GM21576 (cell line): Measurements from ENCODE around the gene PPP6R2.

Experiments used
- ATAC-seq: cut with Tn5 transposase; IDR thresholded peaks from one replicate; pipeline ENCODE4 v1.9.1; 2021; ENCODE audit warnings: mild to moderate bottlenecking, moderate library complexity; ENCODE audit not compliant: unreplicated experiment

PPP6R2 gene

DNA sequence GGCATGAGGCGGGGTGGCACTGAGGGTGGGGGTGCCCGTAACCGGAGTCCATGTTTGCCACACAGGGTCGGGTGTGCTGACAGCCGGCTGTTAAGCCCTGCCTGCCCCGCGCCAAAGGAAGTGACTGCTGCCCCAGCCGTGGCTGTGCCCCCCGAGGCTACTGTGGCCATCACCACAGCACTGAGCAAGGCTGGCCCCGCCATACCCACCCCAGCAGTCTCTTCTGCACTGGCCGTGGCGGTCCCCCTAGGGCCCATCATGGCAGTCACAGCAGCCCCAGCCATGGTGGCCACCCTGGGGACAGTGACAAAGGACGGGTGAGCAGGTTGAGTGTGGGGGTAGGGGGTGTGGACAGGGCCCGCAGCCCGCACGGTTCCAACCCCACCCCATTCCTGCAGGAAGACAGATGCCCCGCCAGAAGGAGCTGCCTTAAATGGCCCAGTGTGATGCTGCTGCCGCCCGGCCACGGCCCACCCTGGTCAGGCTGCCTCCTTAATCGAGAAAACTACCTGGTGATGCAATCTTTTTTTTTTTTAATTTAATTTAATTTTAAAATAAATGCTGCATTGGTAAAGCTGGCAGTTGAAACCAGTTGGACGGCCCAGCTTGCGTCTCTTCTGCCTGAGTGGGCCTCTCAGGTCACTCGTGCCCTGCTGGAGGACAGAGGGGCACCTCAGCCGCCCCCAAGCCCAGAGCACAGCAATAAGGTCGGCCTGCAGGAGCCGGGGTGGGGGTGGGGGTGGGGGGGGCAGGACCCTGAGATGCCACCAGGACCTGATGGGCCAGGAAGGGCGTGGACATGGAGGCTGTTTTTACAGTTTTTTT, 100.9 kb downstream of the PPP6R2 start:
- ATAC-seq, result no peak

DNA sequence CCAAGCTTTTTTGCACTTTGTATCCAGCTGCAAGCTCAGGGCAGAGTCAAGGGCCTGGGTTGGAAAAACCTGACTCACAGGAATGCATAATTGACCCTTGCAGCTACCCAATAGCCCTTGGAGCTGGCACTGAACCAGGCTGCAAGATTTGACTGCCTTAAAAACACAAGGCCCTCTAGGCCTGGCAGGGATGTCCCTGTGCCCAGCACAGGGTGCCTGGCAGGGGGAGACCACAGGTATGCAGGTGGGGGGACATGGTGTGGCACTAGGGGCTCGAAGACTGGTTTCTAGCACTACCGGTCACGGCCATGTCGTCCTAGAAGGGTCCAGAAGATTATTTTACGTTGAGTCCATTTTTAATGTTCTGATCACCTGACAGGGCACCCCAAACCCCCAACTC, 101.5 kb downstream of the PPP6R2 start:
- ATAC-seq, result no peak

DNA sequence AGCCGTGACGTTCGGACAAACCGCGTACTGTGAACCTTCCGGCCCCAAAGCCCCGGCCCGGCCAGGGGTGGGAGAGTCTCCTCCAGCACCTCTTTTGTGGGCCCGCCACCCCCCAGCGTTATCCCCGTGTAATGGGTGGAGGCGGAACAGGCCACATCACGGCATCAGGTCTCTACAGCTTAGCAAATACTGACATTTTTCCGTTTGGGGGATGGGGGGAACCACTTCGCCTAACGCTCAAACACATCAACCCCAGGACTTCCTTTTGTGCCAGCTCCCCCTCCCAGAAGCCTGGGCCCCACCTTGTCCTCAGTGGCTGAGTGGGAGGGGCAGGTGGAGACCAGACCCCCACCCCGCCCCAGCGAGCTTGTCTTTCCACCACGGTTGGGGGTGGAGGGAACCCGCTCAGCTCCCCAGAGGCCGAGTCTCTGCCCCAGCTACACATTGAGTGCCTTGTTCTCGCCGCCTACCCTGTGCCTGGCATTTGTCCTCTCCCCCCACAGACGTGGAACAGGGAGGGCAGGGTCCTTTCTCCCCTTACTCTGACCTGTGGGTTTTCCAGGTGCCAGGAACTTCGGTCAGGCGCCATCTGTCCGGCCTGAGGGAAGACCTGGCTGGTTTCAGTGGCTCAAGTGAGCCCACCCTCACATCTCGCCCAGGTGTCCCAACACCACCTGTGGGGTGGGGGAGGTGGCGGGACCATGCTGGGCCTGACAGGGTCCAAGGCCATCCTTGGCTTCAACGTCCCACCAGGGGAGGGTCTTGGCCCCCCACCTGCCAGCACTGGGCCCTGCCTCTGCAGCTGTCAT, 102.1 kb downstream of the PPP6R2 start:
- no peak for ATAC-seq

DNA sequence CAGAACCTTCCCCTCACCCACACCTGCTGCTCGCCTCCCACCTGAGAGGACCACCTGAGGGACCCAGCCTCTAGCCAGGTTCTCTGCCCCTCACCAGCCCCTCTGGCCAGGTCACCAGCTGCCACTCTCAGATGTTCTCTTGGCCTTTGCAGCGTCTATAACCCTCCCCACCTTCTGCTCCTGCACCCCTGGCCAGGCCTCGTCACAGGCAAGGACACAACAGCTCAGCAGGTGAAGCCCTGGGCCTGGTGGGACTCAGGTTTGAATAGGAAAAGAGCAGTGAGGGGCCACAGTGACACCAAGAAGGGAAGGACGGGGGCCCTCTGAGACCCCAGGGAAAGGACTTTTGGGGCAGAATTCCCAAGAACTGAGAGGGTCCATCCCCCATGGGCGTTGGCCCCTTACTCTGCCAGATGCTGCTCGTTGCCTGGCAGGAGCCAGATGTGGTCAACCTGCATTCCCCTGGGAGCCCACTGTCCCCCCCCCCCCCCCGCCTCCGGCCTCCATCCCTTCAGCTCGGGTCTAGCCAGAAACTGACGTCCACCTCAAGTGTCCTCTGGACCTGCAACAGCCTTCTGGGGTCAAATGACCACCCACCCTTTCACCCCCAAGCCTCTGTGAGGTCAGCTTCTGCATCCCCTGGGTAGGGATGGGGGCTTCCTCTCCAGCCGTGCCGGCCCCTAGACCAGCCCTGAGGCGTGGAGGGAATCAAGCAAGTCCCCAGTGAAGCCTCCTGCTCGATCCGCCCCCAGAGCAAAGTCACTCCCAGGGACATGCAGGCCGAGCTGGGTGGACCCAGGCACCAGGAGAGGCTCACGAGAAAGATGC, 103.0 kb downstream of the PPP6R2 start:
- ATAC-seq, result no peak

DNA sequence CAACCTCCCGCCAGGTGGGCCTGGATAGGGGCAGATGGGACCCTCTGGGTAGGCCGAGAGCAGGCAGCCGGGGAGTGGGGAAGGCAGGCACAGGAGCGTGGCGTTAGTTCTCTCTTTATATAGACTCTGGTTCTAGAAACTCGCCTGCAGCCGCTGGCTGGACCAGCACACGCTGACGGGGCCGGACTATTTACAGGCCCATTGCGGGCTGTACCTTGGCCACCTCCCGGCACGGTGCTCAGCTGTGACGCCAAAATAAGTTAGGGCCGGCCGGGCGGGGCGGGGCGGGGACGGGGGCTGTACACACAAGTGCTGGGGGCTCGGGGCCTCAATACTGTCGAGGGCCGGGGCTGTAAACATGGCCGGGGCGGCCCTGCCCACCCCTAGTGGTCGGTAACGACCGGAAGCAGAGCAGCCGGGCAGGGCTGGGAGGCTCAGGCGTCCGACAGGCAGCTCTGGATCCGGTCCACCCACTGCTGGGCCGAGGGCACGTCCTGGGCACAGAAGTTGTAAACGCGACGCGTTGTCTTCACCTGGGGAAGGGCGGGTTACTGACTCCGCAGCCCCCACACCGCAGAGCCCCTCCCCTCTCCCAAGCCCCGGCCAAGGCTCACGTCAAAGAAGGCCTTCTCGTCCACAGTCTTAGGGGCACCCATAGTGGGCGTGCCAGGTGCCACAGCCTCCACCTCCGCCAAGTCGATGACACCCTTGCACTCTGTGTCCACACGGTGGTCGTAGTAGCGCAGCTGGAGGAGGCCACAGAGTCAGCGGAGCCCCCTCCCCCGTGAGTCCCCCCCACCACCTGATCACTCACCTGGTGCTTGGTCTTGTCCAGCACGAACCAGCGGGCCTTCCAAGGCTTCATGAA, 103.8 kb downstream of the PPP6R2 start:
- no peak for ATAC-seq

GRCh38 chr22:50447576-50448551, 104.7 kb downstream of the PPP6R2 start:
- ATAC-seq, result no peak

- ATAC-seq, result no peak
Measured at GRCh38 chr22:50452649-50453048, 109.5 kb downstream of the PPP6R2 start.

DNA sequence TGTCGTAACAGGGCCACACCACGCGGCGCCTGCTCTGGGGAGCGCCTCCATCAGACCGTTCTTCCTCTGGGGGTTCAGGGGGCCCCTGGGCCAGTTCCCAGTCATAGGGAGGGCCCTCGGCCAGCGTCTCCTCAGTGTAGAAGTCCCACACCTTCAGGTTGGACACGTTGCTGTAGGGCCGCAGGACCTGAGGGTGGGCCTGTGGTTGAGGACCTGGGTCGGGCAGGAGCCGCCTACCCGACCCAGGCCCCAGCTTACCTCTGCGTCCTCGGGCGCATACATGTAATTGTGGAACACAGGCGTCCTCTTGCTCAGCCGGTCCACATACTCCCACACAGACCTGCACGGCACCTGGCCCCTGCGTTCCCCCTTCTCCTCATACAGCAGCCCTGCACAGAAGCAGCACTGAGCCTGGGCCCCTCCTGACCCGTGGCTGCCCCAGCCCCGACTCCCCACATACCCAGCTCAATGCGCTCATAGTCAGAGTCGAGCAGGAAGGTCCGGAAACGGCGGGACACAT, 111.5 kb downstream of the PPP6R2 start:
- no peak for ATAC-seq

GRCh38 chr22:50455201-50455600, 112.1 kb downstream of the PPP6R2 start:
- no peak for ATAC-seq

GRCh38 chr22:50456026-50456425, 112.9 kb downstream of the PPP6R2 start:
- no peak for ATAC-seq

DNA sequence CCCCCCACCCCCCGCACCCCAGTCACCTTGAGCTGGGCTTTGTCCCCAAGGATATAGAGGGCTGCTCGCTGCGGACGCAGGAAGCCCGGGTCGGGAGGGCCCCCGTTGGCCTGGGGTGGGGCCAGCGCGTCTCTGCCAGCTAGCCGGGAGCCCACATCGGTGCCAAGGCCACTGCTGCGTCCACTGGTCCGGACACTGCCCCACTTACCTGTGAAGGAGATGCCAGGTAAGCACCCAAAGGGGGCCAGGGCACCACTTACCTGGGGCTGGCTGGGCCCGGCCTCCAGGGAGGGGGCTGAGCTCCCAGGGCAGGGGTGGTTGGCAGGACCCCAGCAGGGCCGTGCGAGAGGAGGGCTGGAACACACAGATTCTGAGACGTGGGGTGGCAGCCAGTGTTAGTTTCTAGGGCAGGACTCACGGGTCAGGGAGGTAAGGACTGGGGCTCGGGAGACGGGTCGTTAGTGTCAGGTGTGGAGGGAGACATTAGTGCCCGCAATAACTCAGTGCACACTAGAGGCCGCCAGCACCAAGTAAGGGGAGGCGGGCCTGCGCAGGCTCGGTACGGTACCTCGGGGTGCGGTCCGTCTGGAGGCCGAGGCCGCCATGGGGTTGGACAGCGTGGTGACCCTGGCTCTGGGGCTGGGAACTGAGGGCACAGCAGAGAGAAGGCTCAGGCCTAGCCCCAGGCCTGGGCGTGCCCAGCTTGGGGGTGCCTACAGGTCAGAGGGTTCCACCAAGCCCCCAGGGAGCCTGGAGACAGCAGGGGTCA, 113.5 kb downstream of the PPP6R2 start:
- no peak for ATAC-seq

GRCh38 chr22:50459016-50459415, 115.9 kb downstream of the PPP6R2 start:
- no peak for ATAC-seq

DNA sequence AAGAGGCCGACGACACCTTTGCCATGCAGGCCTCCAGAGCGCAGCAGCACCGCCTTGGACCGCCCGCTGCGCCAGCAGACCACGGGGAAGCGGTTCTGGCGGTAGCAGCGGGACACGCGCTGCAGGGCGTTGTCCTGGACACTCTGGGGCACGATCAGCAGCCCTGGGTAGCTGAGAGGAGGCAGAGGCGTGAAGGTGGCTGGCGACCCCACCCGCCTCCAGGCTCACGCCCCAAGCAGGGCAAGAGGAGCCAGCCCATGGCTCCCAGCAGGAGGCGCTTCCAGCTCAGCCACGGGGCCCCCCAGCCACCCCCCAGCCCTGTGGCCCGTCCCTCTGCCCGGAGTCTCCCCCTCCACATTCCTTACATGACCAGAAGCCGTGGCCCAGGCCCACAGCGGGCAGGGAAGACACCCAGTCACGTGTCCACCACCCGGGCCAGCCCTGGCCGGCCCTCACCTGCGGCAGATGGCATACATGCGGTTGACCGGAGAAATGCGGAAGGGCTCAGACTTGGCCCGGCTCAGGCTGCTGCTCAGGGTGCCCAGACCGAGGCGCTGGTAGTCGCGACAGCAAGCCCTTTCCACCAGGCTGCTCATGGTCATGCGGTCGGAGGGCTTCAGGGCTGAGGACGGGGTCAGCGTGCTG, 116.5 kb downstream of the PPP6R2 start:
- no peak for ATAC-seq

DNA sequence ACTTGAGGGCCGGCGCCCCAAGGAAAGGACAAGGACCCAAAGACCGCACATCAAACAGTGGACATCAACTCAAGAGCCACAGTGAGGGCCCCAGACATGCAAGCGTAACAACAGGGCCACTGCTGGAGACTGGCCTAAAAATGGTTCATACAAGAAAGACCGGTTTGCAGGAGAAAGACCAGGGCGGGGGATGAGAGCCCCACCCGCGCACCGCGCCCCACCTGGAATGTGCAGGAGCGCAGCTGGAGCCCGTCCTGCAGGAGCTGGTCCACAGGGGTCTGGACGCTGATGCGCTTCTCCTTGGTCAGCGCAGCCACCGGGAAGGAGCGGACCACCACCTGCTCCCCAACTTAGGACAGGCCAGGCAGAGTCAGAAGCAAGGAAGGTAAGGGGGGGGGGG, 117.8 kb downstream of the PPP6R2 start:
- ATAC-seq, result no peak

GRCh38 chr22:50461536-50461935, 118.4 kb downstream of the PPP6R2 start:
- ATAC-seq, result no peak

GRCh38 chr22:50461979-50462540, 118.9 kb downstream of the PPP6R2 start:
- ATAC-seq, result no peak

DNA sequence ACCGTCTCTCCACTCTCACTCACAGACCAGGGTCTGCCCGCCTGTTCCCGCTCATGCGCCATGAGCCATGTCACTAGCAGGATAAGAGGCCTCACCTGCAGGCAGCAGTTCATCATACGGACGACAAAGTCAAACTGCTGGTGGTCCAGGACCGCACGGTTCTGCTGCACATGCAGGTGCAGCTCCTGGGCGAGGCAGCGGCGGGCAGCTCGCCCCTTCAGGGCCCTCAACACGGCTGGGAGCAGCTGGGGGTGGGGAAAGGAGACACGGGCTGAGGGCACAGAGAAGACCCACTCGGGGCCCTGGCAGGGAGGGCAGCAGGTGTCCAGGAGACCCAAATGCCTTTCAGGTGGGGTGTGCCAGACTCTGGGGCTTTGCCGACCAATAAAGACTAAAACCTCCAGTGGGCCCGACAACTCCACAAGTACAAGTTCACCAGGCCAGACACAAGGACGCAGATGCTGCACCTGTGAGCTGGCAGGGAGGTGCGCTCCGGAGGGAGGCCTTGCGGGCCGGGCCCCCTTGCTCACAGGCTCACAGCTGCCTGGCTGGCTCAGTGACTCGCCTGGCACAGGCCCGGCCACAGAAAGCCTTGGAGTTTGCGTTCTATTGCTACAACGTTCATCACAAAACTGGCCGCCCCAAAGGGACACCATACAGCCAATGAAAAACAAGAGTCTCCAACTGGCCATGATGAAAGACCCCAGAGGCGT, 120.2 kb downstream of the PPP6R2 start:
- no peak for ATAC-seq
